Vagina (tissue), 2 donors: ENCODE data around the gene NTN4.

Source experiments
- CTCF ChIP-seq, 3 experiments: fragments of 450-650 bp in 2 of 3; fragments of 200-600 bp in 1 of 3; sonication (generic) in 1 of 3; IDR thresholded peaks; one replicate each; pipeline ENCODE4 v1.5.1; 2017 to 2019; ENCODE audit warnings: antibody characterized with exemption in 3 of 3, mild to moderate bottlenecking in 2 of 3, moderate library complexity in 2 of 3
- POLR2A ChIP-seq, 2 donors: fragments of 450-650 bp; IDR thresholded peaks; one replicate each; pipeline ENCODE4 v1.6.1; 2017; ENCODE audit warnings: antibody characterized with exemption in 2 of 2, mild to moderate bottlenecking in 2 of 2, moderate library complexity in 2 of 2

DNA sequence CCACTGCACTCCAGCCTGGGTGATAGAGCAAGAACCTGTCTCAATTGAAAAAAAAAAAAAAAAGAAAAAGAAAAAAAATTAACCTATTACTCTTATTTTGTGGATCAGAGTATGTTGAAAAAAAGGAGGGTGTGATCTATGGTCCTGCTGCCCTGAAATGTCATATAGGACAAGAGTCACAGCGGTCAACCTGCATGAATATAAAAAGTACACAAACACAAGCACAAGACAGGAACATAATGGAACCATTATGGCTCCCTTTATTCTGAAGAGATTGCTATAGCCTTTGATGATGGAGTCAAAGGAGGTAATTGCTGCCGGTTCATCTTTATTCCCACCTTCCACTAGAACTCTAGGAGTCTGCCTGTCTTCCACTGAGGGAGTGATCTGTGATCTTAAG lies 96.9 kb downstream of the NTN4 start:
- TF ChIP-seq POLR2A (IDR thresholded peaks at IDR 0.05): no peak
- no peak for TF ChIP-seq CTCF (IDR thresholded peaks at IDR 0.05)
